ENCODE results near the gene INPP4B. TPM values are rescaled to one million over a fixed set of nuclear protein-coding genes. Genes with fewer than 3 reads are reported as not detected.
"Not testable (repeated sequence)": the region's sequence is repeated elsewhere in the genome, so short reads cannot be mapped to it uniquely, and the experiment has no call there.

Gene INPP4B
- polyA plus RNA-seq, 4 donors: 6.2 to 9.6 (median 8.4) TPM

DNA sequence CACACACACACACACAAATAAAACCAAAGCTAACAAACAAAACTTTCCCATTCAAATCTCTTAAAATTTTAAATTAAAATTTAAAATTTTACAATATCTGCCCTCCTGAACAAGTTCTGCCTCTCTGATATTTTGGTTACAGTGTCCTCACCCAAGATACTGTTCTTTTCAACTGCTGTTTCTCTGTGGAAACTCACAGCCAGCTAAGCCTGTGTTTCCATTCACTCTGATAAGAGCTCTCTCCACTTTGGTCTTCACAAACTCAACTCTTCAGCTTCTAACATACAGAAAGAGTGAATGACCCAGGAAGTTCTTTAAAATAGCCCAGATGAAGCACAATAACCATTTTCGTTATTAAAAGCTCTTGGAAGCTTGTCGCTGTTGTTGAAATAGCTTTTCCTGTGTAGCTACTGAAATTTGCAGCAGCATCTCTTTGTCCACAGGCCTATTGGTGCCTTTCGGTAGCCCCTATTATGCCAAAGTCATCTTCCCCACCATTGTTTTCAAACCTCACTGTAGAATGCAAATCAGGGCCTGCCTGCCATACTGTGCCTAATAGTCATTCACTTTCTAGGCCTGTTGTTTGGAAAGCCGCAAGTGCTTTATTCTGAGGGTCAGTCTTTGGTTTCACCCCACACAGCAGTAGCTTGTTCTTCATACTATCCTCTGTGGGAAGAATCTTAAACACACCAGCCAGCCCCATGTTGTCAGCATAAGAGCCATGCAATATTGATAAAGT is 19.4 kb downstream of the INPP4B start:
- no peak for DNase-seq (ENCODE audit: low read depth in 4 of 4, low spot score in 2 of 4)

DNA sequence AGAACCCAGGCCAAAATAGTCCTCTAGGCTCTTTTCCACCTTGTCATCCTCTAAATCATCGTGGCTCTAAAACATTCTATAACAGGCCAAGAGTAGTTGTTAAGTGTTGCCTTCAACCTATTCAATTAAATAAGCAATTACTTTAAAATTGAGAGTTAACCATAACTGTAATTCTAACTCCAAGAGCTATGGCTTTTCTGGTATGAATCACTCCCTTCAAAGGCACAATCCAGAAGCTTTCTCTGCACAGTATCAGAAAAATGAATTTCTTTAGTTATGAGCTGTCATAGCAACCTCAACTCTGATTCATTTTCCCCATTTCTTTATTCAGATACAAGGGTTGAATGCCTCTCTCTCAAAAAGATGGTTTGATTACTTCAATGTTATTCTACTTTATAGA is 21.7 kb downstream of the INPP4B start:
- no peak for DNase-seq (ENCODE audit: low read depth in 4 of 4, low spot score in 2 of 4)

DNA sequence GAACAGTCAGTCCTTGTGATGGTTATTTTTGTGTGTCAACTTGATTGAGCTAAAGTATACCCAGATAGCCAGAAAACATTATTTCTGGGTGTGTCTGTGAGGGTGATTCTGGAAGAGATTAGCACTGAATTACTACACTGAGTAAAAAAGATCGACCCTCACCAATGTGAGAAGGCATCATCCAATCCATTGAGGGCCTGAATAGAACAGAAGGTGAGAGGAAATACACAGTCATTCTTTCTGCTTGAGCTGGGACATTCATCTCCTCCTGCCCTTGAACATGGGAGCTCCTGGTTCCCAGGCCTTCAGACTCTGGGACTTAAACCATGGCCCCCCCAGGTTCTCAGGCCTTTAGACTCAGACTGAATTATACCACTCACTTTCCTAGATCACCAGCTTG is 22.3 kb downstream of the INPP4B start:
- DNase-seq (ENCODE audit: low read depth in 4 of 4, low spot score in 2 of 4): no peak

DNA sequence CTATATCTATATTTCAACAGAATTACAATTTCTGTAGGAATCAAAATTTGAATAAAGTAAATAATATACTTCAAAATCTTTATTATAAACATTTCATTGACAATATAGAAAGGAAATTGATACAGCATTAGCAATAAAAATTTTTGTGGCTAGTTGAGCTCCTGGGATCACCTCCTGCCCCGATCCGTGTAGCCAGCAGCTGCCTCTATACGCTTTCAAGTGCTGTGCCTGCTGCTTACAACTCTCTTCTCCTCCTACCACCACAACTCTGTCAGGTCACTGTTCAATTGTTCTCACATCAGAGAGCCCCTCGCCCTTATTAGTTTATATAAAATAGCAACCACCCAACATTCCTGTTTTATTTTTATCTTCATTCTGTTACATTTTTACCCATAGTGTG is 27.6 kb downstream of the INPP4B start:
- no peak for DNase-seq (ENCODE audit: low read depth in 4 of 4, low spot score in 2 of 4)

DNA sequence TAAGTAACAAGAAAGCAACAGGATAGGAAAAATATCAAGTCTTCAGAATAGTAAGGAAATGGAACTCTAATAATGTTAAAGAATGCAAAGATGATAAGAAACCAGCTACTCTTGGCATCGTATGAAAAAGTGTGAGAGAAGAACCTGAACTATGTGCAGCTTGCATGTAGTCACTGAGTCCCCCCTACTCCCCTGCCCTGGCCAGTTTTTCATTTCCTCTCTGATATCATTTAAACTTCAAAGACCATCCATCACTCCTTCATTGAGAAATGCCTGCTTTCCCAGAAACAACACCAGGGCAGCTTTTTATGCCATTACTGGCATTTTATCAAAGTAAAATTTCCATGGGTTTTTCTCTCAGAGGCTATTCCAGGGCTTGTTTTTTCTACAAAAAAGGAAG is 28.1 kb downstream of the INPP4B start:
- DNase-seq (ENCODE audit: low read depth in 4 of 4, low spot score in 2 of 4): no peak

DNA sequence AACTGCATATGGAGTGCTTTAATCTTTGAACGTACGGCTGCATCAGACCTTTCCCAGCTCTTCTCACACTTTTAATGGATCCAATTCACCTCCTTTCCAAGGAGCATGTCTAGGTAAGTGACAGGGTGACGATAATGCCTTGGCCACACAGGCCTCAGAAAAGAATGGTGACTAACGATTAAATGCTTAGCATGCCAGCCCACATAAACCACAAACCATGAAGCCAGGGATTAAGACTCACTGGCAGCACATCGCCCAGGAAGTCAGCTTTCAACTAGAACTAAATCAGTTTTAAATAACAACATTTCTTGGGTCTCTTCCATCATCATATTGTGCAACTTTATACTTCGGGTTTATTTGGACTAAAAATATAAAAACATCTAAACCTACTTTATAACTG is 28.7 kb downstream of the INPP4B start:
- DNase-seq (ENCODE audit: low read depth in 4 of 4, low spot score in 2 of 4): no peak

DNA sequence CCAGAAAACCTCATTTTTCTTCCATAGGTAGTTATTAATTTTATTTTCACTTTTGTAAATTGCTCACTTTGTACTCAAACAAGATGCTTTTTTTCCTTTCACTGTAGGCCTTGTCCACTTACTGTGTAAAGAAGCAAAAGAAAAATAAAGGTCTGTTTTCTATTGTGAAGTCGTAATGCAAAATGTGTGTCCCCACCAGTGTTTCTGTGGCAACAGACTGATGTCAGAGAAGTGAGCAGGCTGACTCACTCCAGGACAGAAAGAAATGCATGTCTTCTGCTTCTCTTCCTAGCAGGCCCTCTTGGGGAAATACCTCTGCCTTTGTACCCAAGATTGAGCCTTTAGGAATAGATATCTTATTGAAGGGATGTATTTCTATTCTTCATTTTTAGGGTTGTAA is 30.3 kb downstream of the INPP4B start:
- no peak for DNase-seq (ENCODE audit: low read depth in 4 of 4, low spot score in 2 of 4)

DNA sequence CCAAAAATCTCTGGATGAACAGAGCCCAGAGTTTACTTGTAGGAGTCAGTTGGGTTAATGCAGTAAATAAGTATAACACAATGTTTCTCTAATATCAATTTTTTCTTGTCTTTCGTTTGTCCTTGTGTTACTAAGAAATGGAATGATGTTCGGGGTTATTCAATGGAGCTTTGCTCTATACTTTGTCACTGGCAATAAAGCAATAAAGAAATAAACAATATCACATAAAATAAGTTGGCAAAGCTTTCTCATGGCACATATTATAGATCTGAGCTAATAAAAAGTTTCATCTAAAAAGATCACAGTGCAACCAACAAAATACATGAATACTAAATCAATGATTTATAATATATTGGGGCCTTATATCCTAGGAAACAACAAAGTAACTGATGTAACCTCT is 32.7 kb downstream of the INPP4B start:
- DNase-seq (ENCODE audit: low read depth in 4 of 4, low spot score in 2 of 4): no peak

DNA sequence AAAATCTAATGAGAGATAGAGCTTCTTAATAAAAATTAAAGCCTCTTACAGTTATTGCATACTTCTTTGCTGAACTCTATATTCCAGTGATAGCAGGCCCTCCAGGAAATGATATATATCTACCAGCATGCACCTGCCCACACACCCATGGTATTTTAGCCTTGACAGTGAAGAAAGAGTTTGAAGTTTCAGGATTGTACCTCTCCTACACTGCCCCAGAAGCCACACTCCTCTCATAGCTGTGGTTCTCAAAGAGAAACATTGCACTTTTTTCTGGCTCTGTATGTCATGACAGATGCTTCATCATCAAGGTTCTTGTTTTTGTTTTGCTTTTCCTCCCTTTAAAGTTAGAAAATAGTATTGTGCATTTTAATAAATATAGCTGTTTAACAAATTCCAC is 34.0 kb downstream of the INPP4B start:
- no peak for DNase-seq (ENCODE audit: low read depth in 4 of 4, low spot score in 2 of 4)

DNA sequence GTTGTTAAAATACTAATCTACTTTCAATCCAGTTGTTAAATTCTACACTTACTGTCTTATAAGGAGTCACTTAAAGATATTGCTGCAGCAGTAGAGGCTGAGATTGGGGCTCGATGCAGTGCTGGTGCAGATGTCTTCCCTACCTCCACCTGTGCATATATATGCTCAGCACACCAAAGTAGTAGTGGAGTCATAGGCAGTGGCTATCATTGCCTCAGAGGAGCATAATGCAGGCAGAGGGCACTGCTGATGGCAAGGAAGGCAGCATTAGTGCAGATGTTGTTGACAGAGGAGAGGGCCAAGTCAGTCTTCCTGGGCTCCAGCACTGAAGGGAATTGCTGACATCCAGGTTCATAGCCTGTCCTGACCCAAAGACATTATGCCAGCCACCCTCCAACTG is 35.1 kb downstream of the INPP4B start:
- DNase-seq (ENCODE audit: low read depth in 4 of 4, low spot score in 2 of 4): no peak

DNA sequence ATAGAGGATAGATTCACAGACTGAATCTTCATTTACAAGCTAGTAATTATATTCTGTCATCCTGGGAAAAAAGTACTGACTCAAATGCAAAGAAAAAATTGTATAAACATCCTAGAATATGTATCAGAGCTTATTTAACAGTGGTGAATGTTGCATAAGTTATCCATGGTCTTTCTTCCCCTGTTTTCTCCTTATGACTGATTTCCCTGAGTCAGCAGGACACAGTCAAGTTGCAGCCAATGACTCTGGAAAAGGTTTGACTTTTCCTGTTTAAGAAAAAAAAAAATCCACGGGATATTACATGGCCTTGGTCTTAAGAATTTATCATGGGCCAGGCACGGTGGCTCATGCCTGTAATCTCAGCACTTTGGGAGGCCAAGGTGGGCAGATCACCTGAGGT is 36.5 kb downstream of the INPP4B start:
- DNase-seq (ENCODE audit: low read depth in 4 of 4, low spot score in 2 of 4): no peak

DNA sequence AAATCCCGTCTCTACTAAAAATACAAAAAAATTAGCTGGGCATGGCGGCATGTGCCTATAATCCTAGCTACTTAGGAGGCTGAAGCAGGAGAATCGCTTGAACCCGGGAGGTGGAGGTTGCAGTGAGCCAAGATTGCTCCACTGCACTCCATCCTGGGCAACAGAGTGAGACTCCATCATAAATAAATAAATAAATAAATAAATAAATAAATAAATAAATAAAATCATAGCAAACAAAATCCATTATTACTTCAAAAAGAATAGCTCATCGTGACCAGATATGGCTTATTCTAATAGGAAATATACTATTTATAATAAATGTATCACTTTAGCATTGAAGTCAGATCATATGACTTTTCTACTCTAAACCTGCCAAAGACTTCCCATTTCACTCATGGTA is 42.2 kb downstream of the INPP4B start:
- not testable (repeated sequence) for DNase-seq (ENCODE audit: low read depth in 4 of 4, low spot score in 2 of 4)

DNA sequence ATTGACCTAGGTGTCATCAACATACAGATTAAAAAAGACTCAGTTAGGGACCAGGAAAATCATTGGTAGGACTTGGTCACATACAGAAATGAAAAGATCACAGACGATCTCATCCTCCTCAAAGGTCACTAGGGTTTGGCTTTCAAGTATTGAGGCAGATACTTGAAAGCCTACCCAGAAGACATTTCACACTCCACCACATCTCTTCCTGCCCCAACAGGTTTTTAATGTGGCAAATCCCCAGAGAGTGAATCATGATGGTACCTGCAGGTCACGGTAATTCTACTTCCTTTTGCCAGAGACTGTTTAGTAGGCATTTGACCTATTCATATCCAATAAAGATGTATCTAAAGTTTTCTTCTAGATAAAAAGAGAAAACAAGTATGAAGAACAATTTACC is 44.1 kb downstream of the INPP4B start:
- no peak for DNase-seq (ENCODE audit: low read depth in 4 of 4, low spot score in 2 of 4)

DNA sequence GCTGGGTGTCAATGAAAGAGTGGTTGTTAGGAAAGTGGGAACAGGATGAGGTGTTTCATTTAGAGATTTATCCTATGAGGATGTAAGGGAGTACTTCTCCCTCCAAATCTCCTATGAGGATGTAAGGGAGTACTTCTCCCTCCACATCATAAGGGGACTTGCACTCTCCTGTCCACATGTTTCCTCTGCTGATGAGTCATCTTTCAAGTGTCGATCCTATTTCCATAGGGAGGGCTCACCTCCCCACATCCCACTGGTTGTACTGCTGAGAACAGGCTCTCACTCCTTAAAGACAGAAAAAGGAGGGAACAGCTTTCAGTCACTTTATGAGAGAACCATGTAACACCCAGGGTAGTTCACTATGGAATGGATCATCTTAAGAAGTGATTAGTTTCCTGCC is 65.0 kb downstream of the INPP4B start:
- no peak for DNase-seq (ENCODE audit: low read depth in 4 of 4, low spot score in 2 of 4)

DNA sequence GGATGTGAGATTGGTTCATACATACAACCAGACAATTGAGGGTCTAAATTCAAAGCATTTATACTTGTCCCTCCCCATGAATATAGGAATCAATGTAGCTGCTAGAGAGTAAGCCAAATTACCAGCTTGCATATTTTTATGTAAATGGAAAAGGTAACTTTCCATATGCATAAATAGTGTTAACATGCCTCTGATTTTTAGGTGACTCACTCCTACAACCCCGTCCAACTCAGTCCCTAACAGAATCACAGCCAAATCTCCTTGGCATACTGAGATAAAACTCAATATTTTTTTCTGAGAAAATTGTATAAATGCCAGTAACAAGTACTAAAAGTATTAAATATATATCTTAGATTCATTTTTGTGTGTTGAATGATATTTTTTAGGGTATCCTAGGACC is 67.2 kb downstream of the INPP4B start:
- DNase-seq (ENCODE audit: low read depth in 4 of 4, low spot score in 2 of 4): no peak

DNA sequence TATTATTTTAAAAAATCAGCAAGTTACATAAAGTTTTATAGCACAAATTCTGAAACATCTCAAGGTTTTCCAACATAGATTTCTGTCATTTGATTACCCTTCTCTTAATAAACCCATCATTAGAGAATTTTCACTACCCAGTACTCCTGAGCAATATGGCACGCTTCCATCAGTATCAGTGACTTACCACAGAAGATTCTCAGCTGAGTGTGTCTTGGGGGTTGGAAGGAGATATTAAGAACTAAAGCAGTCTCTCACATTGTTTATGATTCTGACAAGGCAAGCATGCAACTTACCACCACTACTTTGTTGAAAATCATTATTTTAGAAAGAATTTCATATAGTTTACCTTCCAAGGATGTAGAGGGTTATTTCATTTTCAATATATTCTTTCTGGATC is 67.7 kb downstream of the INPP4B start:
- DNase-seq (ENCODE audit: low read depth in 4 of 4, low spot score in 2 of 4): no peak

DNA sequence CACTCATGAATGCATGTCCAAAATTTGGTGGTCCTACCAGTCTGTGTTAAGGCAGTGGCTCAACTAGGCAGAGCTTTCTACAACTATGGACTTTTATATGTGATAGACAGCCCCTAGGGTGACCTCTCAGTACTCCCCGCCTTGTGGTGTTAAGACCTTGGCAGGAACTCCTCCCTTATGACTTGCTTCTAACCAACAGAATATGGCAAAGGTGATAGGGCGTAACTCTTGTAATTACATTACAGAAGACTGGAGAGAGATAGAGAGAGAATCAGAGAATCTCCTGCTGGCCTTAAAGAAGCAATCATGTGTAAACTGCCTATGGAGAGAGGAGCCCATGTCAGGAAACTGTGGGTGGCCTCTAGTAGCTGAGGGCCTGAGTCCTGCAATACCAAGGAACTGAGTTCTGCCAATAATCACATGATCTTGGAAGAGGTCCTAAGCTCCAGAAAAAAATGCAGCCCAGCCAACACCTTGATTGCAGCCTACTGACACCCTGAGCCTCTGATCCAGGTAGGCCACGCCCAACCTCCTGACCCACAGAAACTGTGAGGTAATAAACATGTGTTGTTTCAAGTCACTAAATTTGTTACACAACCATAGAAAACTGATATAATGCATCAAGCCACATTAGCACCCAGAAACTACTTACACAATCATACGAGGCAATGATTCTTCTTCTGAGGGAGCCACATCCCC is 68.9 kb downstream of the INPP4B start:
- DNase-seq (ENCODE audit: low read depth in 4 of 4, low spot score in 2 of 4): no peak

DNA sequence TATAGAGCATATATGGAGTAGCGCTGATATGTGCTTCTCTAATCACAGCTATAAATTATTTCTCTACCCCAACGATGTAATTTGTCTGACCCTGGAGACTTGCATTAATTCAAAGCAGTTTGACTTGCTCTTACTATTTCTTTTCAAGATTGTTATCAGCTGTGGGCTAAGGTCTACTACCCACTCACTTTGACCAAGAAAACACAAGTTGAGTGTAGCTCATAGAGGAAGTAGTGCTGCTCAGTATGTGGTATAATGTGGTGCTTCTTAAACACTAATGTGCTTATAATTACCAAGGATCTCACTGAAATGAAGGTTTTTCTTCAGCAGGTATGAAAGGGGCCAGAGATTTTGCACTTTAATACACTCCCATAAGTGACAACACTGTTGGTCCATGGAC is 70.1 kb downstream of the INPP4B start:
- DNase-seq (ENCODE audit: low read depth in 4 of 4, low spot score in 2 of 4): no peak

DNA sequence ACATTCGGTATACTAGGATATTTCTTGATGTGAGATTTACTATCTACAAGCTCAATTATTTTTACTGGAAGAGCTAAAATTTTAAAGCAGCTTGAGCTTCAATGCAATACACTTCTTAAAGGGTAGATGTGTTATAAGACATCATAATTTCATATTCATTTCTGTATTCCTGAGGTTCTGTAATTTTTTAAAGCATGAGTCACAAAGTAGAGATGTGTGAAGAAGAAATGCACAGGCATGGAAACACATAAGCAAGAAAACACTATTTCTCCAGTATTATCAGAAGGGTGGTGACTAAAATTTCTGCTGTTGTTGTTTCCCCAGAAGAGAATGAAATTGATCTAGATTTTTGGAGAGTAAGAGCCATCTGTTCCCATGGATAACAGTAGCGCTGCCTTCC is 72.6 kb downstream of the INPP4B start:
- no peak for DNase-seq (ENCODE audit: low read depth in 4 of 4, low spot score in 2 of 4)

DNA sequence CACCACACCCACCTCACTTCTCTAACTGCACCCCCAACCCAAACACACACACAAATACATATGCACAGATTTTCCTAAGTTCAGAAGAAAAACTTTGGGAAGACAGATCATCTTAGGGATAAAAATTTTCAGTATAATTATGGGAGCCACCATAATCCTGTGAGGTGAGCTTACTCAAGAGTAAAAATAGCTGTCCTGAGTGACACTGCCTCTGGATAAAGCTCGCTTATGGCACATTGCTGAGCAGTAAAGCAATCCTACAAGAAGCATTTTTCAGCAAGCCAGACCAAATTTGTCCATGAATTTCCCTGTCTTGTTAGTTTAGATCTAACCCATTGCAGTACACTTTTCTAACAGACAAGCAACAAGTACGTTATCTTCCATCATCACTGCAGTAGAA is 83.8 kb downstream of the INPP4B start:
- no peak for DNase-seq (ENCODE audit: low read depth in 4 of 4, low spot score in 2 of 4)

DNA sequence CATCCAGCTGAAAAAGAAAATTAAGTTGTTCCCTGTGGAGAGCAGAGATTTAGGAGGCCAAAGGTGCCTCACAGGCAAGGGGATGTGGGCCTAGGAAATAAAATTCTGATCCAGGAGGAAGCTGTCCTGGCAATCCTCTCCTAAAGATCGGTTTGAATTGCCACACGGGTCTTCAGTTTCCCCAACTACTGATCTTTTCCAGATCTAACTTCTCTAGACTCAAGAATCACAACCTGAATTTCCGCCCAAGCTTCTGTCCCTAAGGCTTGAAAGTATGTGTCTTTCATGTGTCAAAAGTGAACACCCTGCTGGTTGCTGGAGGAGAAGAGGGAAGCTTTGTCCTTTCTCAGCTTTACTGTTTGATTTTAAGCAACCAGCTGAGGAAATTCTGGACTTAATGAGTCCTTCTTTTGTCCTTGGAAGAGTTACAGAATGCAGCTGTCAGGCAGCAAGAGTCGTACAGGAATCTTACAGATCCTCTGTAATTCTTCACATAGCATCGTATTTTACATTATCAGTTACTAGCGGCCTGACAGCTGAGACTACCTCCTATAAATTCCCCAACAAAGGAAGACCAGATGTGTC is 93.8 kb downstream of the INPP4B start:
- DNase-seq (ENCODE audit: low read depth in 4 of 4, low spot score in 2 of 4): no peak

DNA sequence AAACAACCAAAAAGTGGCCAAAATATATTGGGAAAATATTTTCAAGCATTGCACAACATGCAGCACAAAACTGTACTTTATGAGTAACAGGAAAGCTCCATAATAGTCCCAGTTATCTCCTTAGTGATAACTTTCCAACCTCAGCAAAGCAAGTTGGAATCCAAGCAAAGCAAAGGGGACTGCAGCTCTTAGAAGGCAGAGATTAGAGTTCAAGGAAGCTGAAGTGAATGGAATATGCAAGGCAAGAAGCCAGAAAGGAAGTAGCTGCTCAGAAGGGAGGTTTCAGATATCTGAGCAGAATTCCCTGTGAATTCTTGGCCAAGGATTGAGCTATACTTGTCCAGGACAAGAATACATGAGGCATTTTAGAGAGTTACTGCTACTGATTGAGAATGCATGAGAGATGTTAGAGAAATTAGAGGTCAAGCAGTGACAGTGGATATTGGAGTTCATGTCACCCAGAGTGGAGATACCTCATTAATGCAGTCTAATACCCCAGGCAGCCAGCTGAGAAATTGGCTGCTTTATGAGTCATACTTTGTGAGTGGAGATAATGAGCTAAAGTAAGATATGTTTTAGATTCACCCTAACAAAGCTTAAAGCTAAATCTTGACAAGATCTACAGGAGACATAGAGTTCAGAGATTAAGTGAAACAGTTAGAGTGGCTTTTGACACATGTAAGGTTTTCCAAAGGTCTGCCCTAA is 102.8 kb downstream of the INPP4B start:
- DNase-seq (ENCODE audit: low read depth in 4 of 4, low spot score in 2 of 4): no peak
